GM19240 (cell line): Measurements from ENCODE around the gene MRPS16.
A peak's percentile ranks its signal among the peaks of the same experiment; 100 is the strongest.
"Not testable (repeated sequence)": the region's sequence is repeated elsewhere in the genome, so short reads cannot be mapped to it uniquely, and the experiment has no call there.

Source experiments
- DNase-seq: peaks from one replicate; pipeline ENCODE4 v3.0.0; 2011; ENCODE audit warnings: low spot score; ENCODE audit not compliant: insufficient read length

MRPS16 gene

GRCh38 chr10:73252445-73253224 is at the start of gene MRPS16:
TSS of gene MRPS16 (minus strand) at chr10:73252644. CDS start at chr10:73252482, 162 bp downstream.
- DNase-seq, result peak; percentile 64

- DNase-seq, result no peak
Observed at GRCh38 chr10:73296946-73297345, 44.5 kb upstream of the MRPS16 start.

- DNase-seq, result no peak
Observed at GRCh38 chr10:73293461-73293860, 41.0 kb upstream of the MRPS16 start.

GRCh38 chr10:73289958-73290357 is 37.5 kb upstream of the MRPS16 start:
- DNase-seq, result no peak

- no peak for DNase-seq
Observed at GRCh38 chr10:73287441-73287840, 35.0 kb upstream of the MRPS16 start.

- DNase-seq, result no peak
Observed at GRCh38 chr10:73281097-73281496, 28.7 kb upstream of the MRPS16 start.

- DNase-seq, result no peak
Observed at GRCh38 chr10:73264423-73264822, 12.0 kb upstream of the MRPS16 start.

- DNase-seq, result no peak
Observed at GRCh38 chr10:73263693-73264347, 11.4 kb upstream of the MRPS16 start.

- DNase-seq, result no peak
Observed at GRCh38 chr10:73262880-73263555, 10.6 kb upstream of the MRPS16 start.

- no peak for DNase-seq
Observed at GRCh38 chr10:73262105-73262730, 9.8 kb upstream of the MRPS16 start.

- DNase-seq, result no peak
Observed at GRCh38 chr10:73261362-73261995, 9.0 kb upstream of the MRPS16 start.

GRCh38 chr10:73258612-73259011 is 6.2 kb upstream of the MRPS16 start:
- not testable (repeated sequence) for DNase-seq

- peak; percentile 8 for DNase-seq
Observed at GRCh38 chr10:73253225-73253555, 746 bp upstream of the MRPS16 start.

- DNase-seq, result no peak
Observed at GRCh38 chr10:73251683-73252444, 580 bp downstream of the MRPS16 start.

GRCh38 chr10:73248259-73248724 is 4.2 kb downstream of the MRPS16 start:
- DNase-seq, result no peak

GRCh38 chr10:73247509-73248258 is 4.8 kb downstream of the MRPS16 start:
- no peak for DNase-seq

- peak; percentile 60 for DNase-seq
Observed at GRCh38 chr10:73246646-73247508, 5.6 kb downstream of the MRPS16 start, which contains the start of gene DNAJC9. TSS of gene DNAJC9 (minus strand) at chr10:73247255. CDS start at chr10:73247189, 66 bp downstream.

GRCh38 chr10:73246322-73246645 is 6.2 kb downstream of the MRPS16 start:
- DNase-seq, result no peak
